AG10803 (cell line): ENCODE measurements around the gene CD58.

Experiments
- DNase-seq: peaks from one replicate; pipeline ENCODE4 v3.0.0; 2010; ENCODE audit warnings: low read depth
- H3K4me3 ChIP-seq: 2 replicates; pipeline ENCODE4 v1.5.1; 2011; ENCODE audit warnings: mild to moderate bottlenecking, low read length, control low read depth
- CTCF ChIP-seq: conservative IDR thresholded peaks from 2 replicates; pipeline ENCODE4 v1.5.1; 2011; ENCODE audit warnings: mild to moderate bottlenecking, low read length, control low read depth, inconsistent platforms

CD58 gene

GRCh38 chr1:116561563-116561962, 9.3 kb downstream of the CD58 start:
- no peak overlapping the region for H3K4me3 ChIP-seq
- DNase-seq, result no peak
- no peak for TF ChIP-seq CTCF

- DNase-seq, result no peak
- H3K4me3 ChIP-seq, result no peak overlapping the region
- no peak for TF ChIP-seq CTCF
Observed at GRCh38 chr1:116560704-116561490, 9.9 kb downstream of the CD58 start.

GRCh38 chr1:116559304-116559761, 11.5 kb downstream of the CD58 start:
- H3K4me3 ChIP-seq, result no peak overlapping the region
- TF ChIP-seq CTCF, result no peak
- DNase-seq, result no peak

GRCh38 chr1:116558571-116558970, 12.3 kb downstream of the CD58 start:
- TF ChIP-seq CTCF, result no peak
- H3K4me3 ChIP-seq, result no peak overlapping the region
- DNase-seq, result no peak

- H3K4me3 ChIP-seq, result no peak overlapping the region
- no peak for DNase-seq
- no peak for TF ChIP-seq CTCF
Observed at GRCh38 chr1:116558140-116558549, 12.7 kb downstream of the CD58 start.

- no peak for DNase-seq
- no peak for TF ChIP-seq CTCF
Observed at GRCh38 chr1:116557323-116557878, 13.4 kb downstream of the CD58 start.

GRCh38 chr1:116556289-116557006, 14.4 kb downstream of the CD58 start:
- DNase-seq, result peak; percentile 84
- no peak overlapping the region for H3K4me3 ChIP-seq
- TF ChIP-seq CTCF, result no peak

More at GRCh38 chr1:116557323-116557878, 13.4 kb downstream of the CD58 start:
- no peak overlapping the region for H3K4me3 ChIP-seq
